GM19463 (cell line): ENCODE data around the gene SLC2A11.
A peak's percentile ranks its signal among the peaks of the same experiment; 100 is the strongest.
"Not testable (repeated sequence)": the region's sequence is repeated elsewhere in the genome, so short reads cannot be mapped to it uniquely, and the experiment has no call there.

Source experiments
- ATAC-seq: cut with Tn5 transposase; IDR thresholded peaks from one replicate; pipeline ENCODE4 v1.9.1; 2021; ENCODE audit warnings: mild to moderate bottlenecking, moderate library complexity; ENCODE audit not compliant: unreplicated experiment

Gene SLC2A11

GRCh38 chr22:23884140-23884539, 26.5 kb downstream of the SLC2A11 start:
- ATAC-seq, result no peak

GRCh38 chr22:23888615-23889401, 31.1 kb downstream of the SLC2A11 start:
- ATAC-seq, result no peak

- no peak for ATAC-seq
Measured at GRCh38 chr22:23889620-23890019, 31.9 kb downstream of the SLC2A11 start.

- no peak for ATAC-seq
Measured at GRCh38 chr22:23891726-23892125, 34.1 kb downstream of the SLC2A11 start.

- no peak for ATAC-seq
Measured at GRCh38 chr22:23892130-23892529, 34.5 kb downstream of the SLC2A11 start.

GRCh38 chr22:23892706-23893105, 35.0 kb downstream of the SLC2A11 start:
- ATAC-seq, result no peak

GRCh38 chr22:23893121-23893944, 35.7 kb downstream of the SLC2A11 start:
- ATAC-seq, result no peak

- ATAC-seq, result peak; percentile 84
Measured at GRCh38 chr22:23893945-23894709, 36.5 kb downstream of the SLC2A11 start, which contains the start of gene MIF. TSS of gene MIF (plus strand) at chr22:23894383. CDS start at chr22:23894475, 92 bp downstream.

GRCh38 chr22:23894710-23895598, 37.3 kb downstream of the SLC2A11 start:
- ATAC-seq, result peak; percentile 16

- no peak for ATAC-seq
Measured at GRCh38 chr22:23895599-23896144, 38.0 kb downstream of the SLC2A11 start.

- no peak for ATAC-seq
Measured at GRCh38 chr22:23896166-23896522, 38.5 kb downstream of the SLC2A11 start.

GRCh38 chr22:23896523-23897186, 39.0 kb downstream of the SLC2A11 start:
- ATAC-seq, result no peak

- no peak for ATAC-seq
Measured at GRCh38 chr22:23897320-23897719, 39.6 kb downstream of the SLC2A11 start.

GRCh38 chr22:23898006-23898974, 40.6 kb downstream of the SLC2A11 start:
- ATAC-seq, result no peak

GRCh38 chr22:23899042-23899745, 41.5 kb downstream of the SLC2A11 start:
- no peak for ATAC-seq

- not testable (repeated sequence) for ATAC-seq
Measured at GRCh38 chr22:23900227-23900626, 42.6 kb downstream of the SLC2A11 start.

GRCh38 chr22:23901600-23901999, 43.9 kb downstream of the SLC2A11 start:
- ATAC-seq, result no peak
